ENCODE measurements around the gene STK38L. TPM values are rescaled to one million over a fixed set of nuclear protein-coding genes. Genes with fewer than 3 reads are reported as not detected.

STK38L gene
- total and polyA plus RNA-seq, 10 donors: 6.4 to 39.8 (median 26.3) TPM

DNA sequence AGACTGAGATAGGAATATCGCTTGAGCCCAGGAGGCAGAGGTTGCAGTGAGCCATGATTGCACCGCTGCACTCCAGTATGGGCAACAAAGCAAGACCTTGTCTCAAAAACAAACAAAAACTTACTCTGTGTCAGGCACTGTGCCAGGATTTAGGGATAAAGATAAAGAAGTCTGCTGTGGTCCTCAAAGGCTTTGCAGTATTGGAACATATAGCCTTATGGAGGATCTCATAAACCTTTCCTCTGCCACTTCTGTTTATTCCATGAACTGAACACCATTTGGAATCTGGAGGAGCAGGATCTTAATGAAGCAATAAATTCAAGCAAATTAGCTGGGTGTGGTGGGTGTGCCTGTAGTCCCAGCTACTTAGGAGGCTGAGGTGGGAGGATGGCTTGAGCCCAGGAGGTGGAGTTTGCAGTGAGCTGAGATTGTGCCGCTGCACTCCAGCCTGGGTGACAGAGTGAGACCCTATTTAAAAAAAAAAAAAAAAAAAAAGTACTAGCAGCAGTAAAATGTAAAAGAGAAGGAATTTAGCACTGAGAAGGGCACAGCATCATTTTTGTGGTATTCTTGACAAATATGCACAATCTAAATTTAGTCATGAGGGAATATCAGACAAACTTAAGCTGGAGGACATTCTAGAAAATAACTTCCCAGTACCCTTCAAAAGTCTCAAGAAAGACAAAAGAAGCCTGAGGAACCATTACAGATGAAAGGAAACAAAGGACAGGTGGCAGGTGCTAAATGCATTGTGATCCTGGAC, 115.7 kb downstream of the STK38L start:
- no peak overlapping the region for H3K4me3 ChIP-seq
- peaks cover 0 to 2% (median 0%) of the 10 kb centered on the region in 8 donors for H3K9me3 ChIP-seq
- TF ChIP-seq CTCF (IDR thresholded peaks at IDR 0.05 in 8 of 11, conservative IDR thresholded peaks at IDR 0.05 in 3 of 11): no peak
- TF ChIP-seq POLR2A (IDR thresholded peaks at IDR 0.05): no peak
- no peak for TF ChIP-seq POLR2AphosphoS5 (IDR thresholded peaks at IDR 0.05)
- no peaks in the 10 kb centered on the region for H3K36me3 ChIP-seq
- DNase-seq: no peak
- intact Hi-C loops (cut with DNase I; ENCODE audit: low total_unique reads): no loop called here
- no peak overlapping the region for H3K27ac ChIP-seq
- WGBS, 5 donors: 80 to 98% (median 97%) methylated on average over 3 of the region's 3 CpGs
- H3K4me1 ChIP-seq: no peaks in the 10 kb centered on the region
- no peaks in the 10 kb centered on the region for H3K27me3 ChIP-seq (replicated peaks in 1 of 7)

DNA sequence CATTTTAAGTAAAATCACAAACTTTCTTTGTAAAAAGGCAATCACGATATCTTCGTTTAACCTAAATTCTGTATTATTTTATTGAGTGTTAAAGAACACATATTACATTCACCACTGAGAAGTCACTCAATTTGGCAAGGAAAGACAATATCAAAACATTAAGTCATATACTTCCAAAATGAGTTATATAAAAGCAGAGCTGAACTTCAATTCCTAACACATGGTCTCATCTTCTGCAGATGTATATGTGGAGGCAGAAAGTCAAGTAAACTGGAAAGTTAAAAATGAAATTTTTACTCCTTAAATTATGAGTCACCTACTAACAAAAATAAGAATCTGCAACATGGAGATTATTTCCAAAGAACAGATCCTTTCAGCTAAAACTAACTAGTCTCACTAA, 117.3 kb downstream of the STK38L start:
- WGBS, 5 donors: 93 to 98% (median 97%) methylated on average over 2 of the region's 2 CpGs
- Histone ChIP-seq H3K4me1 (no peaks in the 10 kb centered on the region), H3K27me3 (replicated peaks in 1 of 7) (no peaks in the 10 kb centered on the region), H3K27ac (no peak overlapping the region), H3K36me3 (no peaks in the 10 kb centered on the region), H3K4me3 (no peak overlapping the region), H3K9me3 (peaks cover 0 to 2% (median 0%) of the 10 kb centered on the region in 8 donors)
- TF ChIP-seq POLR2A (IDR thresholded peaks at IDR 0.05): no peak
- TF ChIP-seq CTCF (IDR thresholded peaks at IDR 0.05 in 8 of 11, conservative IDR thresholded peaks at IDR 0.05 in 3 of 11): no peak
- TF ChIP-seq POLR2AphosphoS5 (IDR thresholded peaks at IDR 0.05): no peak
- intact Hi-C loops (cut with DNase I; ENCODE audit: low total_unique reads): no loop called here
- no peak for DNase-seq

GRCh38 chr12:27366621-27367020, 122.5 kb downstream of the STK38L start:
- TF ChIP-seq POLR2A (IDR thresholded peaks at IDR 0.05) (no peak), CTCF (IDR thresholded peaks at IDR 0.05 in 8 of 11, conservative IDR thresholded peaks at IDR 0.05 in 3 of 11) (no peak), POLR2AphosphoS5 (IDR thresholded peaks at IDR 0.05) (no peak)
- 88 to 98% (median 91%) methylated on average over 3 of the region's 3 CpGs for WGBS, 5 donors
- DNase-seq: no peak
- Histone ChIP-seq H3K27me3 (replicated peaks in 1 of 7) (no peaks in the 10 kb centered on the region), H3K9me3 (peaks cover 0 to 2% (median 0%) of the 10 kb centered on the region in 8 donors), H3K4me1 (no peaks in the 10 kb centered on the region), H3K36me3 (no peaks in the 10 kb centered on the region), H3K27ac (no peak overlapping the region), H3K4me3 (no peak overlapping the region)
- intact Hi-C loops (cut with DNase I; ENCODE audit: low total_unique reads): no loop called here

- WGBS, 5 donors: 81 to 87% (median 82%) methylated on average over 6 of the region's 6 CpGs
- no peaks in the 10 kb centered on the region for H3K27me3 ChIP-seq (replicated peaks in 1 of 7)
- H3K27ac ChIP-seq: no peak overlapping the region
- H3K36me3 ChIP-seq: no peaks in the 10 kb centered on the region
- TF ChIP-seq POLR2AphosphoS5 (IDR thresholded peaks at IDR 0.05) (no peak), POLR2A (IDR thresholded peaks at IDR 0.05) (no peak), CTCF (IDR thresholded peaks at IDR 0.05 in 8 of 11, conservative IDR thresholded peaks at IDR 0.05 in 3 of 11) (no peak)
- no peak for DNase-seq
- no peak overlapping the region for H3K4me3 ChIP-seq
- no peaks in the 10 kb centered on the region for H3K4me1 ChIP-seq
- peaks cover 0 to 2% (median 0%) of the 10 kb centered on the region in 8 donors for H3K9me3 ChIP-seq
- intact Hi-C loops (cut with DNase I; ENCODE audit: low total_unique reads): no loop called here
These were observed 123.0 kb downstream of the STK38L start for GRCh38 chr12:27367078-27367477.

All from spleen (tissue), 11 donors.